Right kidney (tissue), 1 donor: ENCODE measurements around the gene RNF130.

Source experiments
- DNase-seq: peaks from one replicate; pipeline ENCODE4 v3.0.0-alpha.2; 2016

Gene RNF130

GRCh38 chr5:180059326-180059725 is 12.2 kb downstream of the RNF130 start:
- no peak for DNase-seq

- no peak for DNase-seq
Observed at GRCh38 chr5:180056153-180056552, 15.4 kb downstream of the RNF130 start.

- DNase-seq = no peak
Observed at GRCh38 chr5:180054226-180054625, 17.3 kb downstream of the RNF130 start.

GRCh38 chr5:180053061-180053602 is 18.4 kb downstream of the RNF130 start:
- DNase-seq = no peak

- DNase-seq = no peak
Observed at GRCh38 chr5:180052211-180052818, 19.2 kb downstream of the RNF130 start.

- no peak for DNase-seq
Observed at GRCh38 chr5:180050121-180050940, 21.2 kb downstream of the RNF130 start.

GRCh38 chr5:180049185-180049548 is 22.4 kb downstream of the RNF130 start:
- DNase-seq = no peak

- no peak for DNase-seq
Observed at GRCh38 chr5:180047667-180048066, 23.9 kb downstream of the RNF130 start.

GRCh38 chr5:180046656-180047055 is 24.9 kb downstream of the RNF130 start:
- no peak for DNase-seq

GRCh38 chr5:180045889-180046499 is 25.6 kb downstream of the RNF130 start:
- no peak for DNase-seq

GRCh38 chr5:180043377-180043776 is 28.2 kb downstream of the RNF130 start:
- DNase-seq = no peak

- DNase-seq = no peak
Observed at GRCh38 chr5:180041301-180042274, 30.0 kb downstream of the RNF130 start.

GRCh38 chr5:180040287-180041214 is 31.0 kb downstream of the RNF130 start:
- DNase-seq = no peak

- DNase-seq = no peak
Observed at GRCh38 chr5:180035206-180035931, 36.2 kb downstream of the RNF130 start.

- no peak for DNase-seq
Observed at GRCh38 chr5:180034564-180034963, 37.0 kb downstream of the RNF130 start.

GRCh38 chr5:180027459-180028089 is 44.0 kb downstream of the RNF130 start:
- DNase-seq = no peak

GRCh38 chr5:180026734-180027458 is 44.7 kb downstream of the RNF130 start:
- DNase-seq = no peak

- no peak for DNase-seq
Observed at GRCh38 chr5:180026320-180026719, 45.2 kb downstream of the RNF130 start.

GRCh38 chr5:180021900-180022299 is 49.7 kb downstream of the RNF130 start:
- no peak for DNase-seq
